GM19463 (cell line): Measurements from ENCODE around the gene SKIDA1.
A peak's percentile ranks its signal among the peaks of the same experiment; 100 is the strongest.

Experiments used
- ATAC-seq: cut with Tn5 transposase; IDR thresholded peaks from one replicate; pipeline ENCODE4 v1.9.1; 2021; ENCODE audit warnings: mild to moderate bottlenecking, moderate library complexity; ENCODE audit not compliant: unreplicated experiment

The SKIDA1 gene

DNA sequence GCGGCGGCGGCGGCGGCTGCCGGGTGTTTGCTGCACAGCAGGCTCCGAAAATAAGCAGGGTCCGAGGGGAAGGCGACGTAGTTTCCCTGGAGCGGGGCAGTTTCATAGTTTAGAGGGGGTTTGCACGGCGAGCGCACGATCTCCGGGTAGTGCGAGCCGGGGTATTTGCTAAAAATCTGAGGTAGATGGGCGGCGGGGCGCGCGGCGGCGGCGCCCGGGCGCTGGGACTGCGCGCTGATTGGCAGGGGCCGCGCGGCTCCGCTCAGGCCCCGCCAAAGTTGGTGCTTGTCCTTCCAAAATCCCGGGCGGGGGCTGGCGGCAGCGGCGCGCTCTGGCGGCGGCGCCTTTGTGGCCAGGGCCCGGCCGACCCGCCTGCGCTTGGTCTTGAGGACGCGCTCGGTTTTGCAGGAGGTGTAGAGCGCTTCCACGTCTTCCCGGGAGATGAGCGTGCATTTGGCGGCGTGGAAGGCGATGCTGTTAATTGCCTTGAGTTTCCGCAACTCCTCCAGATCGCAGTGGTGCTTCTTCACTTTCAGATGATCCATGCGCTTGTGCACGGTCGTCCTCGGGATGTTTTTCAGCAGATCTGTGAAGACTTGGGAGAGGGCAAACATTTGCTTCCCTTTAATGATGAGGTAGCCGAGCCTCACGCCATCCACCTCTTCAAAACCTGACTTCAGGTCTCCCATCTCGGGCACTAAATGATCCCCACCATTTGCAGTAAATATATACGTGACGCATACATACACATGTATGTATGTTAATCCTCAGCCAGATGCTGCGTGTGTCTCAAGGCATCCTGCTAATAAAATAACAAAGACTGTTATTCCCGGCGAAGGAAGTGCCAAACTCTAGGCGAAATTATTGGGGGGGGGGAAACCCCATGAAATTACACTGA is 8.1 kb downstream of the SKIDA1 start:
- peak; percentile 55 for ATAC-seq

DNA sequence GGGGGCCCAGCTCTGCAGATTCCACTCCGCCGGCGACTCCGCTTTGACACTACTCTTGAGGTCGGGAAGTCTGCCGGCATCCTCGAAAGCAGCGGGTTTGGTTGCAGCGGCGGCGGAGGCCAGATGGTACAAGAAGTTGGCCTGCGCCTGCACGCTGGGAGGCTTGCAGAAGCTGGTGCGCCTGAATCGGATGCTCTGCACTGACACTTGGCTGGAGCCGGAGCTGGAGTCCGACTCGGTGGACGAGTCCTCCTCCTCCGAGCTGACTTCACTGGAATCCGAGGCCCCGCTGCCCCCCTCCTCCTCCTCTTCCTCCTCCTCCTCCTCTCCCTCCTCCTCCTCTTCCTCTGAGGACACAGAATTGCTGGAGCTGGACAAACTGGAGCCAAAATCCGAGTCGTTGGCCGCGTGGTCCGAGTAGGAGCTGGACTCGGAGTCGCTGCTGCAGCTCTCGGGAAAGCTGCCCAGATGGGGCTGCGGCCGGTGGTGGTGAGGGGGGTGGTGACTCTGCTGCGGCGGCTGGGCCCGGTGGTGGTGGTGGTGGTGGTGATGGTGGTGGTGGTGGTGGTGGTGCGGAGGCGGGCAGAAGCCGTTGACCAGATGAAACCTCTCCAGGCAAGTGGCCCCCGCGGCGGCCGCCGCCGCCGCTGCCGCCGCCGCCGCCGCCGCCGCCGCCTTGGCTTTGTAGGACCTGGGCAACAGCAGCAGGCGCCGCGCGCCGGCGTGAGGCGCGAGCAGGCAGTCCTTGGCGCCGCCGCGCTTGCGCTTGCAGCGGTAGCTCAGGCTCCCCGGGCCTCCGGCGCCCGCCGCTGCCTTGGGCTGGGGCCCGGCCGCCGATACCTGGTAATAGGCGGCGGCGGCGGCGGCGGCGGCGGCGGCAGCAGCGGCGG is 9.0 kb downstream of the SKIDA1 start:
- peak; percentile 72 for ATAC-seq

DNA sequence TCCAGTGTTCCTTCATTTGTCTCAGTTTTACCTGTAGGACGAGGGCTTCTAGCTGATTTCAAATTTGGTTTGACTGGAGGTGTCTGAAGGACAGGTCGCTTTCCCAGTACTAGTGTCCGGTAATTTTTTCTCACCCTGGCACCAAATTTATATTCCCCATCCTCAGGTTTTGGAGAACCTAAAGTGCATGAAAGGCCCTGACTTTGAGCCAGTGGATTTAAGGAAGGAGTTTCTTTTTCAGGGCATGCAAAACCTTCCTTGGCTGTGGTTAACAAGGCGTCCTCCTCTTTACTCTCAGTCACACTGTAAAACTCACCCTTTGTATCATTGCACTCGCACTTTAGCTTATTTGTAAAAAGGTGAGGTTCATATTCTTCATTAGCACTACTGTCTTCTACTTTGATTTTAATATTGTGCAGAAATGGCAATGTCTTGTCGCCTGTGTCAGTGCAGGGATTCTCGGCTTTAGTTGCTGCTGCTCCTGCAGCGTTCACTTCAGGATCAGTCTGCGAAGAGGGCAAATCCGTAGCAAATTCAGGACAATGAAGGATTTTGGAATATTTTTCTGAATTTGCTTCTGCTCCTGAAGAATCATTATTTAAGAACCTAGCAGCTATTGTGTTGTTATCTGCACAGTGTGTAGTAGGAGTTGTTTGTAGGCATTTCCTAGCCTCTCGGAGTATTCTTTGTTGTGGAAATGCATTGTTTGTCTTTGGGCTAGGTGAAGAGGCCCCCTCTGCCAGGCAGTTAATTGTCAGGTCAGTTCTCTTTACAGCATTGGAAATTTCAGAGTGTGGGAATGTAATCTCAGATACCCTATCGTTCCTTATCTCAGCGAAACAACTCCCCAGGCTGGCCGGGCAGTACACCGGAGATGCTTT is 9.9 kb downstream of the SKIDA1 start:
- no peak for ATAC-seq

DNA sequence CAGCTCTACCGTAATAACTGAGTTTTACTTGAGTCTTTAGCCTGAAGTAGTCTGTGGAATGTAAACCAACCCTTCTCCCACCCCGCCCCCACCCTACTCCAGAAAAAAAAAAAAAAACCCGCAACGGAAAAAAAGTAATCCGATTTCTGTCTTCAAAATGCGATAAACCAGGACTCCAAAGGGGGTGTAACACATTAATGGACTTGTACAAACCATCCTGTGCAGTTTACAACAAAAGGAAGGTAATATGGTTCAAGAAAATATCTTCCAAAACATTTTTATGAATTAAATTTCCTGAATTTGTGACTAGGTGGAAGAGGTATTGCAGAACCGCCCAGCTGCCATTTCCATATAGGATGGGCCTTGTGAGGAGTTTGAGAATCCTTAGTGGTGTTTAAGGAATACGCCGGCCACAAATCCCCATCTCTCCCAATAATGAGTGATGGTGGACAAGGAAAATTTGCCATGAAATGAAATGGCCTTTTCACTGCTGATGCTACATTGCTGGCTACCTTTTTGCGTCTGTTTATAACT is 10.6 kb downstream of the SKIDA1 start:
- no peak for ATAC-seq

DNA sequence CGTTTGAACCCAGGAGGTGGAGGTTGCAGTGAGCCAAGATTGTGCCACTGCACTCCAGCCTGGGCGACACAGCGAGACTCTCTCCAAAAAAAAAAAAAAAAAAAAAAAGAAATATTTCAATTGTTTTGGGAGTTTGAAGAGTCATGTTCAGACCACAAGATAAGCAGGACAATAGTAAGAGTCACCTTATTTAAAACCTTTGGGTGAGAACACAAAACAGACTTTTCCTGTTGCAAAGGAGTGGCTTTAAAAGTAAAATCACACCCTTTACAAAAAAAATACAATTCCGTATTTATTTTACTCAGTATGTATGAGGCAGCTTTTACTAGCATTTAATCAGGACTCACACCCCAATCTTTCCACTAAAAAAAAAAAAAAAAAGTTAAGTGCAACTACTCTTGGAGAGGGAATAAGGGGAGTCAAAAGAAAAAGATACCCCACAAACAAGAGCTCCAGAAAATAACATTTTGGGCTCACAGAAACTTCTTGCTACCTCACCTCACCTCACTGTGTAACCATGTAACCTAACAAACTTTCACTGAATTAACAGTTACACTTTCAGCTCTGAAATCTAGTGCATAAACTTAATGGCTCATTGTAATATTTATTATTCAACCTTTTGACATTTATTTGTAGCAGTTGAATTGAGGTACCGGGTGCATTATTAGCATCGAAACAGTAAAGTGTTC is 11.2 kb downstream of the SKIDA1 start:
- ATAC-seq = no peak

DNA sequence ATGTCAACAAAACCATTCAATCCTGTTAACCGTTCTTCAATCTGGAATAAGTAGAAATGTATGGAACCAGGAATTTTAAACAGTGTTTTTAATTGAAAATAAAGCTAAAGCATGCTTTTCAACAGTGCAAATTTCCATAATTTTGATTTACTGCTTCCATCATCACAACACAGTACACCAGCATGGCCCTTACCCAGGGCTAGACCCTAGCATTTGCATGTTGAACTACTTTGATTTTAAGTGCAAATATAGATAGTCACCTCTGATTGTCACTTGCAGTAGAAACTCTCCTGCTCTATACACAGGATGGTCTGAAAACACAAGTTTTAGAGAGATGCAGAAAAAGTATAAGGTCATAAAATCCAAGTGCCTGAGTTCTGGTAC is 12.1 kb downstream of the SKIDA1 start:
- no peak for ATAC-seq

DNA sequence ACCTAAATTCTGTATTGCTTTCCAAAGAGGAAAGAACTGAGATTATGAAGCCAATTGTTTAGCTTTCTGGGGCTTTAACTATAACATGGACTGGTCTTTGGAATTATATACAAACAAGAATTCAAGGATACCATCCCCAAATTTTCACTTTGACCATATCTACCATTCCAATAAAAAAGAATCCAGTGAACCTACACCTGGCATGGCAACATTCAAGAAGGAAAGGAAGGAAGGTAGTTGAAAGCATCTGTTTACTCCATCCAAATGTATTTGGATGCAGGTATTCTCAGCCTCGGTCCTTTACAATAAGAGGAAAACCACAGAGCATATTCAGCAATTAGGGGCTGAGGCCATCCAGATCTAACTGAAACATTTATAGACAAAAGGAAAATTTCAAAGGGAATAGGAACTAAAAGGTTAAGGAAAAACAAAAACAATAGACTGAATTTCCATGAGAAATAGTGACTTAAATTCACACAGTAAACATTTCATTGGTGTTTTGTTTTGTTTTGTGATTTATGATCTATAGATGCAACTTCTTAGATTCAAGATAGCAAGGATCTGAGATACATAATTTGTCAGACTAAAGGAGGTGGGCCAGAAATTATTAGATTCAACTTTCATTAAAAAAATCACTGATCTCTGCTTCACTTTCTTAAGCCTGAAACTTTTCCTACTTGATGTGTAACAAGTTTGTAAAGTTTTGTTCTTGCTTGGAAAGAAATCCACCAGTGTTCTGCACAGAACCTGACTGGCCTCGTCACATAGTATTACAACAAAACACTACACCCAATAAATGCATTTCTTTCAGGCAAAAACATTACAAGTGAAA is 12.7 kb downstream of the SKIDA1 start:
- ATAC-seq = no peak

DNA sequence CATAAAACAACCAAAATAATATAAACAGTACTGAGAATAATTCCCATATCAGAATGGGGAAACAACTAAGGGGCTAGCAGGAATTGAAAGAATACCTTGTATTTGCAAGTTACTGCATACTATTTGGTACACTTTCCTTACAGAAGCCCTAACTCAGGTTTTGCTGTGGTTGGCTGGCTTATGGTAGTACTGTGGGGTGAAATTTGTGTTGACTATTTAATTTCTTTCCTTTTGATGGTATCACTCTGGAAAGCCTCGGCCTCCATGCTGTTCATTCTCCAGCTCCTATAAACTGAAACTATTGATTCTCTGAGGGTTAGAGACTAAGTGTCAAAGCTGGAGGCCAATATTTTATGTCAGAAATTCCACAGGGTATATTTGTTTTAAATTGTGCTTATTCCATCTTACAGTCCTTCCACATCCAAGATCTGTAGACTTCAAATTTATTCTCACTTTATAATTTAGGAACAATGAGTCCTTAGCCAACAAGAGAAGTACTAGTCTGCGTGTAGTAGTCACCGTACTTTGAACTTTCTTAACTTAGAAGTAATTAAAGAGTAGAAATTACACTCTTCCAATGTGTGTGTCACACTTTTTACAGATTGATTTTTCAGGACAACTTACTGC is 13.4 kb downstream of the SKIDA1 start:
- no peak for ATAC-seq

DNA sequence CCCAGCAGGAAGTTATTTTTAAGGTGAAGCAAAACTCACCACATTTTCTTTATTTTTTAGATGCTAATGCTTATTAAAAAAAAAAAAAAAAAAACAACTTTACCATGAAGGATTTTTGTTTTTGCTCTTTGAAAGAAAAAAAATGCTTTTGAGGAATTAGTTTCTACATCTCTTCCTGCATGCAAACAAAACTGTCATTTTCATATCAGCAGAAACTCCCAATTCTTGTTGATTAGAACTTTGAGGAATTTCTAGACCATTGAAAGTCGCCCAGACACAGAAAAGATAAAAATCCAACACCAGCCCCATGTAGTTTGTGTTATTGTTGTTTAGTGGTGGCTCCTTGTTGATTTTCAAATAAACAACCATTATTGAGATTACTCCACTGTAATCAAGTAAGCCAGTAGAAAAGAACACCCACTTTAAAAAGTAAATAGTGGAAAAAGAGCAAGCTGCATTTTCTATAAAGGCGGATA is 14.3 kb downstream of the SKIDA1 start:
- ATAC-seq = no peak

DNA sequence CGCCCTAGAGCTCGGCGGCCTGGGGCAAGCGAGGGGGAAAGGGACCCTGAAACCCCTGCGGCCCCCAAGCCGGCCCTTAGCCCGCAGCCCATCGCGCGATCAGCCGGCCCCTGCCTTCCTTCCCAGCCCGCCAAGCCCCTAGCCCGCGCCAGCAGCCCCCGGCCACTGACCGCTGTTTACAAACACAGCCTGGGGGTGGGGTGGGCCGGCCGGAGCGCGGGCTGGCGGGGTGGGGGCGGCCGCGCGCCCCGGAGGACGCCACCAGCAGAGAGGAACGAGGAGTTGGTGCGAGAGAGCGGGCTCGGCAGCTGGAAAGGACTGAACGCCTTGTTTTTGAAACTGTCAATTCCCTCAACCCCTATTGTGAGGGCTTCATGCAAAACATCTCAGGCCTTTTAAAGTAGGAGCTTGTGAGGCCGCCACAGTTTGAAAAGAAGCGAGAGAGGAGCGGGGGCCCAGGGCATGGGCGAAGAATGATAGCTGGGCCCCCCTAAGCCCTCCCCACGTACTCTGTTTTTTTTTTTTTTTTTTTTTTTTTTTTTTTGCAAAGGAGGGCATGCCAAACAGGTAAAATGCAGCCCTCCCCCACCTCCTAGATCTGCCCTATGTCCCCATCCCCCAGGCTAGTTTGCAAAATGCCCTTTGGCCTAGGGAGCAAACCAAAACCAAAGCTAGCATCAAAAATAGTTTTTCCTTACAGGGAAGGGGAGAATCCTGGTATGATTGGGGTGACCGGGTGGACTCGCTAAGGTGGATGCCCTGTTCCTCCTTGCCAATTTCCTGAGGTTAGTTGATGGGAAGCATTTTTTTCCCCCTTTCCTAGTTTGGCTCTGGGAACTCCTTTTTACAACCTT is 15.0 kb downstream of the SKIDA1 start:
- no peak for ATAC-seq

DNA sequence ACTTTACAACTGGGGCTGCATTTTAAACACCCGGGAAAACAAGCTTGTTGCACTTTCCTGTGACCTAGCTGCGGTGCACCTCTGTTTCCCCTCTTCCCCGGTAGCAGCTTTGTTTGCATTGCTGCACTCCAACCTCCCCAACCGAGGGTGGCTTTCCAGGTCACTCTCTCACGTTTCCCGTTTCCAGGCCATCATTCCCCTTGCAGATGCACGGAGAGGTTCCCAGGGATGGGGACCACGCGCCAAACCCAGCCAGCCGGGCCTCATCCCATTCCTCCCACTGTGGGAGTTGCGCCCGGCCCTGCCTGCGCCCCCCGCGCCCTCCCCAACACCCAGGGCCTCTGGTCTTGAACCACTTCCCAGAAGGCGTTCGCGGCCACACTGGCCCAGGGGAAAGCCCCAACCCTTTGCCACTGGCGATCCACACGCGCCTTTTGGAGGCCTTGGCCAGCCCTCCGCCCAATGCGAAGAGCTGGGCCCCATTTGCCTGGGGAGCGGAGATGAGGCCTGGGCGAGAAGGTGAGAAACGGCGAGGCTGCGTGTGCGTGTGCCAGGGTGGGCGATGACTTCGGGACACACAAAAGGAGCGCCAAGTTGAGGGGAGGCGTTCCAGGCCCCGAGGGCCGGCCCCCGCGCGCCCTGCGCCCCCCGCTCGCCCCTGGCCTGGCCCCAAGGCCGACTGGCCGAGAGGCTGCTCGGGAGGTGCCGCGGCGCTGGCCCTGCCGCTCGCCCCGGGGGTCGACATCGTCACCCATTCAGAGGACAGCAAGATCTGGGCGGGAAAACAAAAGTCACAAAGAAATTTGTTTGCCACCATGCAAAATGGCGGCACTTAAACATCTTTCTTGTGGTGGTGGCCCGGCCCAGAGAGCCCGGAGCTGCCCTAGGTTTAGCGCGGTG is 15.9 kb downstream of the SKIDA1 start:
- ATAC-seq = no peak

DNA sequence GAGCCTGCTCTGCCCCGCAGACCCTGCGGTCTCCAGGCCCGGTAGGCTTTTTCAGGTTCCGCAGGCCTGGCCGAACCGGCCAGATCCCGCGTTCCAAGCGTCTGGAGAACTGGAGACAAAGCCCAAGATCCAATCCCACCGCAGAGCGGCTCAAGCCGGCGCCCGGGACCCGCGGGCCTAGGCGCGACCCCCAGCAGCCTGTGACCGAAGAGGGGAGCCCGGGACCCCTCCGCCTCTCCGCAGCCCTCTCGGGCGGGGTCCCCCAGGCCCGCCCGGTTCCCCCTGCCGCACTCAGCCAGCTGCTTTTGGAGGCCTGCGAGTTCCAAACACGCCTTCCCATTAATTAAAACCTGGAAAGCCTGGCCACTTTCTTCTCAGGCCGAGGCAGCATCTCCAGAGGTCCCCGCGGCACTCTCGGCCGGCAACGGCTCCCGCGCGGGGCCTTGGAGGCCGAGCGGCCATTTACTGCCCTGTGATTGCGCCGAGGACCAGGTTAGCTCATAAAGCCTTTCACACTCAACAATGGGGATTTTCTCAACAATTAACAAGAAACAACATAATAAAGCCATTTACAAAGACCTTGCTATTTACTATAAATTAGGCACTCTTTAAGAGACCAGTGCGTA is 16.7 kb downstream of the SKIDA1 start:
- no peak for ATAC-seq

DNA sequence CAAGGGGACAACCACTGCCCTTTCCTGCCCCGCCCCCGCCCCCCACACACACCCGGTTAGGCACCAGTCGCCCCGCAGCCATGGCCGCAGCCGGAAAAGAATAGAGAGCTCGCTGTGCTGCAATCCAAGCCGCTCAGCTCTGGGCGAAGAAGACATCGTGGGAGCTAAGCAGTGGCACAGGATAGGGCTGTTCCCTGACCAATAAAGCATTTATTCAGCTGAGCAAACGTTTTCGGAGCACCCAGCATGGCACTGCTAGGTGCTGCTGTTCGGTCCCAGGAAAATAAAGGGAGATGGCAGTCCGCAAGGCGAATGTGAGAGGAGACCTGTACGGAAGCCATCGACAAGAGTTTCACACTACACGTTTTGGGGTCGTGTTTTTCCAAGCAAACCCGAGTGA is 18.3 kb downstream of the SKIDA1 start:
- no peak for ATAC-seq

DNA sequence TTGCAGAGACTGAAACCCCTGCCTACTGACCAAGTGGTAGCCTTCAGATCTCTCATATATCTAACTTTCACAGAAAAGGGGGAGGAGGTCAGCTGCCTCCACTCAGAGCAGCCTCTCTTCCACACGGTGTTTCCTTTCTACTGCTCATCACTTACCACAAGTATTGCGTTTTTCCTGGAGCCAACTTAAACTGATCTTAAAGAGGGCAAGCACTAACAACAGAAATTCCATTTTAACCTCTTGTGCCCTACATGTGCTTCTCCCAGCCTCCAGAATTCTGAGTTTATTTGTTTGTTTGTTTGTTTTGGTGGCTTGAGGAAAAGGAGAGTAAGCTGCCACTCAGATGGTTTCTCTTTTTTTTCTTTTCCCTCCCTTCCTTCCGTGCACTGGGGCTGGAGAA is 19.1 kb downstream of the SKIDA1 start:
- no peak for ATAC-seq

DNA sequence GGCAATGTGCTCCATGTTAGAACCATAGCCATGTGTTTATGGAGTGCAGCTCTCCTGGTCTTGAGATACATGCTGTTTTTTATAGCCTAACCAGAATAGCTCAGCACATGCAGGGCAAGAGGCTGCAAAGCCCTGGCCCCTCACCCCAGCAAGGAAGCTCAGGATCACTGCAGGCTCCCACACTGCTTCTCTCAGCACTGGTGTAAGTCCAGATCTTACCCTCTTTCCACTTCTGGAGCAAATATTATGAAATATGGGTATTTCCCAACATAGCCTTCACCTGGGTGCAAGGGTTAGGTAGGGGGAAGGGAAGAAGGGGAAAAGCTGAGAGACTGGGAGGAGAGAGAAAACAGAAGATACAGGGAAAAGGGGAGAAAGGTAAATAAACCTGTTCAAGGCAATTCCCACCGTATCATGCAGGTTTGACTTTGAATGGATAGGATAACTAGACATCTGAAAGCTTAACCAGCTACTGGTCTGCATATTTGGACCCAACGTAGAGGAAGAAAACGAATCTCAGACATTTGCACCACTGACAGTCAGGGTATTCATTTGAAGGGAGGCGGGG is 19.7 kb downstream of the SKIDA1 start:
- no peak for ATAC-seq

DNA sequence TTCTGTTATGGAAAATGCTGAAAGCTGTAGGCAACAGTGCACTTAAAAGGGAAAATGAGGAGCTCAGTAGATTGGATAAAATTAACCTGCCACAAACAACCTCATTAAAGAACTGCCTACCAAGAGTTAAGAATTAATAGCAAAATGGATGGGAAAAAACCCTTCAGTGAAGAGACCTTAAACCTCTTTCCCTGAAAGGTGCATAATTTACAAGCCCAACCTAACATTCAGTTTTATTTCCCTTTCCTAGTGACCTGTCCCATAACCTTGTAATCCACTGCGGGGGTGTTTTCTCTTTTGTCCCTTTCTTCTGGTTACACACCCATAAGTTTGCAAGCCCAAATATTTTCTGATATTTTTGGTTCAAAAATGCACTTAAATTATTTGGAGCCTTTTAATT is 21.9 kb downstream of the SKIDA1 start:
- ATAC-seq = no peak
